ENCODE data around the gene USP40.

USP40 gene

GRCh38 chr2:233474308-233475160 lies 92.0 kb downstream of the USP40 start:
- no peak for DNase-seq (ENCODE audit: low read depth, low spot score)

DNA sequence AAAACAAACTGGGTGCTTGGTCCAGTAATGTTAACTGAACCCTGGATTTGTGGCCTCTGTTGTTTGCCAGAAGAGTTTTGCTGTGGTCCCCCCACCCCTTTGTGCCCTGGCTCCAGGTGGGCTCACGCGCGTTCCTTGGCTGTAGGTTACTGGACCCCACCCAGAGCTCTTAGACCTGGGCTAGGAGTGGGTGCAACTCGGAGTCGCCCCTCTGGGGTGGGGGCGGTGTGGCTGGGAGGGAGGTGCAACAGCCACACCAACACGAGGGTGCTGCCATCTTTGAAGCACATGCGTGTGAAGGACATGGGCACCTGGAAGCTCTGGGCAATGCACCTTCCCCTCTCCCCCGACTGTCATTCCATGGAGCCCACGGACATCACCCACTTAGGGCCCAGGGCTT lies 92.7 kb downstream of the USP40 start:
- DNase-seq (ENCODE audit: low read depth, low spot score): no peak

DNA sequence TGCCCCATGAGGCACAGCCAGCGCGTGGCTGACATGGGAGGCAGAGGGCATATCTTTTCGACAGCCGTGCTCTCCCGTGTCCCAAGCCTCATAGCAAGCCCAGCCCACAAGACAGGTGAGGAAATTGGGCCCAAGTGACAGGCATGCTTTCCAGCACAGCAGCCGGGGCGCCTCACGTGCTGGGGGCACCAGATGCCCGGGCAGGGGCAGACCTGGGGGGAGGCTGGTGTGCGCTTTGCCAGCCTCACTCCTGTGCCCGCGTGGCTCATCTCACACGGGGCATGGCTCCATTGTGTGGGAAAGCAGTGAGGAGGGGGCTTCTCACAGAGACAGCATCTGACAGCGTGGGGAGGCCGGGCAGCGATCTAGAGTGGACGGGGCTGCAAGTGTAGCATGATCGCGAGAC lies 93.2 kb downstream of the USP40 start:
- DNase-seq (ENCODE audit: low read depth, low spot score): no peak

DNA sequence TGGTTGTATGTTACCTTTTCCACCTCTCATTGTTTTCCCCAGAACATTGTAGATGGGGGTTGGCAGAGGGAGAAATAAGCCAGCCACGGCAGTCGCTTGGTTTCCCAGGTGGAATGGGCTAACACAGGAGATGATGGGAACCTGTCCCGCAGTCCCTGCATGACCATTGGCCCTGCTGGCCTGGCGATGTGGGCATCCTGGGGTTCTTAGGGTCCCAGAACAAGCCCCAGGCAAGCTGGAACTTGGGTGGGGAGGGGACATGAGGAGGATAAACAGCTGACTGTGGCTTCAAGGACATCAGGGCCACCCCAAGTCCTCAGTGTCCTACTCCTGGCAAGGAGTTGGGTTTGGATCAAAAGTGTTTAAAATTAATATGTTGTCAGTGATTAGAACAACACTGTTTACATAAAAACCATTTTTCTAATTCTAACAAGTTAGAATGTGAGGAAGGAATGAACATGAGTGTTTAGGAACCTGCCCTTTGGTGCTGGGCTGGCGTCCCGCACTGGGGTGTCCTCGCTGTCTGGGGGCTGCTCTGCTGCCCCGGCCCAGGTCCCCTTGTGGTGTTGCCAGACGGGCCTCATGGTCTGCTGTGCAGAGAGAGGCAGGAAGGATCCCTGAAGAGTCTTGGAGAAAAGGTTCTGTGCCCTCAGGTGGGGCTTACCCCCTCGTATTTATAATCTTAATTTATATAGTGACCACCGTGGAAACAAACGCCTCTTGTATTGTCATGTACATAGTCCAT lies 95.1 kb downstream of the USP40 start:
- DNase-seq (ENCODE audit: low read depth, low spot score): no peak

DNA sequence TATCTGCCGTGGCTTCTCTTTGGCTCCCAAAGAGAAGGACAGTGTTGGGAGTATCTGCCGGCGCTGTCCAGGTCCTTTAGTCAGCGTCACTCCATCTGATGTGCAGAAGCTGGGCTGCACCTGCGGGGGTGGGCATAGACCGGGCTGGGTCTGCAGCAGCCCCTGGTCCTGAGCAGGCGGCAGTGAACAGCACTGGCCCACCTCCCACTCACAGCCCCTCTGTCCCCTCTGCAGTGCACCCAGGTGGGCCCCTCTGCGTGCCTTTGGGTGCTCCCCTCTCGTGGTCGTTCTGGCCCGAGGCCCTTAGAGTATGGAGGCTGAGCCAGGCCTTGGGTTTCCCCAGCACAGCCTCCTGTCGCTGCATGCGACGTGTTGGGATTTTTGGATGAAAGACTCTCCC lies 95.7 kb downstream of the USP40 start:
- no peak for DNase-seq (ENCODE audit: low read depth, low spot score)

- DNase-seq (ENCODE audit: low read depth, low spot score): peak; percentile 47
These were observed 96.4 kb downstream of the USP40 start for GRCh38 chr2:233470011-233470687.

DNA sequence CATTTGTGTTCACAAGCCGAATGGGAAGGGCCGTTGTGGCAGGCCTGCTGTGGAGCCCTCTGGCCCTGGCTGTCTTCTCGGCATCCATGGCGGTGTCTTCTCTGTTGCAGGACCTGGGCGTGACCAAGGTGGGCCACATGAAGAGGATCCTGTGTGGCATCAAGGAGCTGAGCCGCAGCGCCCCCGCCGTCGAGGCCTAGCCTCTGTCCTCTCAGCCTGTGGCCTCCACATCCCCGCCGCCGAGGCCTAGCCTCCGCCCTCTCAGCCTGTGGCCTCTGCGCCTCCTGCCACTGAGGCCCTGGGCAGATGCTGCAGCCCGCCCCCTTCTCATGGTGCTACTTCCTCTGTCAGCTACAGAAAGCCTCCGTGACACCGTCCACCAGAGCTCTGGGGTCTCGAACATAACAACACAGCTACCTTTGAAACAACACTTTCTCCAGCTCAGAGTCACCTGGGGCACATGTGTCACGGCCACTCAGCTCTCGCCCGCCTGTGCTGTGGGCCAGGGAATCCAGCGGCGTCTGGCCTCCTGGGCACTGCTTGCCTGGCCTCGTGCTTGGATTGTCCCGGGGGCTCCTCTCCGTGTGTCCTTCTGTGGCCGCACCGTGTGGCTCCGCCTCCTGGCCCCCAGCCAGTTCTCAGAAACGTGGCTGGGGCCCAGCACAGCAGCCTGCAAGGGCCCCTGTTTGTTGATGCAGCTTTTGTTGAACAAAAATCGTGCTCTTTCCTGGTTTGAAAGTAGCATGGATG lies 97.1 kb downstream of the USP40 start:
- no peak for DNase-seq (ENCODE audit: low read depth, low spot score)

GRCh38 chr2:233468741-233469110 lies 97.9 kb downstream of the USP40 start:
- no peak for DNase-seq (ENCODE audit: low read depth, low spot score)

DNA sequence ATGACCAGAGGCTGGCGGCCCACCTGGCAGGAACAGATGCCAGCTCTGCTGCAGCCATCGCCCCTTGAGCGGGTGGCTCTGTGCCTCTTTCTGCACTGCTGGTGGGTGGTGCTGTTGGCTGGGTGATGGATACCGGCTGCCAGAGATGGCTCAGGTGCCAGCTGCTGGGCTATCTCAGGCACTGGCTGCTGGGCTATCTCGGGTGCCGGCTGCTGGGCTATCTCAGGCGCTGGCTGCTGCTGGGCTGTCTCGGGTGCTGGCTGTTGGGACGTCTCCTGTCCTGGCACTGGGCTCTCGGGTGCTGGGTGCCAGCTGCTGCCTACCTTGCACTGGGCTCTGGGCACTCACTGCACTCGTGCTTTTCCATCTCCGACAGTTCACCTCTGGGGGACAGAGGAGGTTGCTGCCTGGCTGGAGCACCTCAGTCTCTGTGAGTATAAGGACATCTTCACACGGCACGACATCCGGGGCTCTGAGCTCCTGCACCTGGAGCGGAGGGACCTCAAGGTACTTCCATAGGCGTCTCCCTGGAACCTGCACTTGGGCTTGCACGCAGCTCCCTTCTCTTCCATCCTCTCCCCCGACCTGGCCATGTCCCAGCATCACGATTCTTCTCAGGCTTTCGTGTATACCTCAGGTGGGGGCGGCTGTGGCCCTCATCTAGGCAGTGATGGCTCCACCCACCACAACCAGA lies 98.4 kb downstream of the USP40 start:
- DNase-seq (ENCODE audit: low read depth, low spot score): no peak

- DNase-seq (ENCODE audit: low read depth, low spot score): no peak
These were observed 99.5 kb downstream of the USP40 start for GRCh38 chr2:233466991-233467603.

DNA sequence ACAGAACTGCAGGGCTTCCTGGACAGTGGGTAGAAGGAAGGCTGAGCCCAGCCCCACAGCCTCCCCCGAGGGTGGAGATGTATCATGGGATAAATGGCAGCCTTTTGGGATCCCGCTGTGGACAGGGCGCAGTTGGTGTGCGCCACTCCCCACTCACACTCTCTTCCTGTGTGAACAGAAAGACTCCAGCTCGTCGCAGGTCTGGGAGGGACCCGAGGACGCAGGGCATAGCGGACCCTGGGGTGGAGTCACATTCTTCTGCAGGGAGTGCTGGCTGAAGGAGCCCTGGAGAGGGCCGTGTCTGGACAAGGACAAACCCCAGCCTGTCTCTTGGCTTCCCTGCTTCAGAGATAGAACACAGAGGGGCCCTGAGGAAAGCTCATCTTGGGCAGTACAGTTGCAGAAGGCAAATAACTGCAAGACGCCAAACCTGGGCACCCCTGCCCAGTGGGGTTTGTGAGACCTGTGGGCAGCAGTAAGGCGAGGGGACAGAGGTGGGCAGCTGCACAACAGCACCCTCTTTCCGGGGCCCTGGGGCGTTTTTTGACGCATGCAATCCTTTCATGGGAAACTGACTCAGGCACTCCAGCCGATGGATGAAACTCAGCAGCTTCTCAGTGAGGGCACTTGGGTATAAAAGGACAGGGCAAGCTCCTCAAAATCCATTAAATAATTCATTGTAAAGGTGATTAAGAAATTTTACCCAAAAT lies 101.9 kb downstream of the USP40 start:
- no peak for DNase-seq (ENCODE audit: low read depth, low spot score)

GRCh38 chr2:233464056-233464455 lies 102.5 kb downstream of the USP40 start:
- no peak for DNase-seq (ENCODE audit: low read depth, low spot score)

GRCh38 chr2:233463586-233463985 lies 103.0 kb downstream of the USP40 start:
- no peak for DNase-seq (ENCODE audit: low read depth, low spot score)

DNA sequence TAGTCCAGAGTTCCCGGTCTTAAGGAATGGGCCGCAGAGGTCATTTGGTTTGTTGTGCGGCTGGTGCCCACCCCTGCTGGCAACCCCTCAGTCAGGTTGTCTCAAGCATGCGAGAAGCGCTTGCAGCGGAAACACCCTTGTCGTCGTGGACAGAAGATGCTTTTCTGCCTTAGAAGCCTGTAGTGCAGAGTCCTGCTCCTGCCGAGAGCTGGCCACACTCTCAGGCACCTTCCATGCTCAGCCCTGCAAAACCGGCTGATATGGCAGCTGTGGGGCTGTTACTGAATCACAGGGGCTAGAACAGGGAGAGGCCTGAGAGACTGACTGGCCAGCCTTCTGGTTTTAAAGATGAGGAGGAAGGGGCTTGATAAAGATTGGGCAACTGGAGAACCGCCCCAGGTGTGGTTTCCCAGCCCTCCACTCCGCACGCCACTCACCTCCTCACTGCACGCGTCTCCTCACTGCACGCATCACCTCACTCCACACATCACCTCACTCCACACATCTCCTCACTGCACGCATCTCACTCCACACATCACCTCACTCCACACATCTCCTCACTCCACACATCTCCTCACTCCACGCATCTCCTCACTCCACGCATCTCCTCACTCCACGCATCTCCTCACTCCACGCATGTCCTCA lies 103.6 kb downstream of the USP40 start:
- no peak for DNase-seq (ENCODE audit: low read depth, low spot score)

- DNase-seq (ENCODE audit: low read depth, low spot score): no peak
These were observed 104.3 kb downstream of the USP40 start for GRCh38 chr2:233462202-233462785.

GRCh38 chr2:233461481-233461891 lies 105.1 kb downstream of the USP40 start:
- DNase-seq (ENCODE audit: low read depth, low spot score): no peak

- DNase-seq (ENCODE audit: low read depth, low spot score): no peak
These were observed 105.7 kb downstream of the USP40 start for GRCh38 chr2:233460726-233461441.

GRCh38 chr2:233459426-233459825 lies 107.2 kb downstream of the USP40 start:
- no peak for DNase-seq (ENCODE audit: low read depth, low spot score)

DNA sequence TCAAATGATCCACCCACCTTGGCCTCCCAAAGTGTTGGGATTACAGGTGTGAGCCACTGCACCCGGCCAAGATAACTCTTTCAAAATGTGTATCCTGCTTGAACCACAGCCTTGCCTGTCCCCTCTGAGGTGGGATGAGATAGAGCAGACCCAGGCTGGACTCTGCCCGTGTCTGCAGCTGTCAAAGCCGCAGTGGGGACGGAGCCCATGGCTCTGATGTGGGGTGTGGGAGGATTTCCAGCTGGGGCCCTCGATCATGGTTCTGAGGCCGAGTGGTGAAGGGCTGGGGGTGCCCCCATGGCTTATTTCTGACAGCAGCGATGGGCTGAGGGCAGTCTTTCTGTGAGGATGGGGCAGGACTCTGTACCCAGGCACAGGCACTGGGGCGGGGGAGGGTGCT lies 107.8 kb downstream of the USP40 start:
- DNase-seq (ENCODE audit: low read depth, low spot score): no peak
